HG03378 (cell line): Measurements from ENCODE around the gene CDK2AP2.

Source experiments
- ATAC-seq: cut with Tn5 transposase; IDR thresholded peaks from one replicate; pipeline ENCODE4 v1.9.1; 2021; ENCODE audit warnings: mild to moderate bottlenecking, moderate library complexity; ENCODE audit not compliant: unreplicated experiment

Gene CDK2AP2

GRCh38 chr11:67504005-67504949 is 3.7 kb downstream of the CDK2AP2 start:
- ATAC-seq = no peak

GRCh38 chr11:67503119-67504004 is 4.6 kb downstream of the CDK2AP2 start:
- ATAC-seq = no peak

GRCh38 chr11:67502328-67502979 is 5.5 kb downstream of the CDK2AP2 start:
- ATAC-seq = no peak

GRCh38 chr11:67501854-67502253 is 6.1 kb downstream of the CDK2AP2 start:
- ATAC-seq = no peak

GRCh38 chr11:67500831-67501715 is 6.9 kb downstream of the CDK2AP2 start:
- no peak for ATAC-seq

GRCh38 chr11:67500484-67500821 is 7.5 kb downstream of the CDK2AP2 start:
- no peak for ATAC-seq

GRCh38 chr11:67499808-67500483 is 8.0 kb downstream of the CDK2AP2 start:
- ATAC-seq = no peak

GRCh38 chr11:67498544-67498972 is 9.4 kb downstream of the CDK2AP2 start:
- ATAC-seq = no peak

- ATAC-seq = no peak
Measured at GRCh38 chr11:67497656-67498291, 10.2 kb downstream of the CDK2AP2 start.

- ATAC-seq = no peak
Measured at GRCh38 chr11:67496113-67496512, 11.8 kb downstream of the CDK2AP2 start.

- no peak for ATAC-seq
Measured at GRCh38 chr11:67495234-67496005, 12.5 kb downstream of the CDK2AP2 start.

- ATAC-seq = no peak
Measured at GRCh38 chr11:67494371-67495233, 13.4 kb downstream of the CDK2AP2 start.

GRCh38 chr11:67493548-67494370 is 14.2 kb downstream of the CDK2AP2 start:
- ATAC-seq = no peak

- ATAC-seq = no peak
Measured at GRCh38 chr11:67492801-67493547, 15.0 kb downstream of the CDK2AP2 start.

- ATAC-seq = no peak
Measured at GRCh38 chr11:67492069-67492727, 15.8 kb downstream of the CDK2AP2 start.
